CD4-positive, alpha-beta T cell (primary cell): ENCODE data around the gene CTNNA2. TPM values are rescaled to one million over a fixed set of nuclear protein-coding genes. Genes with fewer than 3 reads are reported as not detected.

Source experiments
- ATAC-seq: fragments of 200-7000 bp; cut with Tn5 transposase; one replicate; pipeline ENCODE4 v1.10.0; 2022; ENCODE audit warnings: mild to moderate bottlenecking; ENCODE audit not compliant: poor library complexity
- CTCF ChIA-PET: fragments of 350-600 bp; sonication (Branson Sonifier 250); formaldehyde crosslinking; loops from one replicate; lab custom pipeline; 2021; ENCODE audit warnings: antibody characterized with exemption, inconsistent platforms; lab: Charles Lee
- POLR2A ChIA-PET: fragments of 350-600 bp; sonication (Branson Sonifier 250); formaldehyde crosslinking; loops from one replicate; lab custom pipeline; 2021; ENCODE audit warnings: antibody characterized with exemption, inconsistent platforms; lab: Charles Lee
- DNase-seq, 14 experiments: peaks; one replicate each; pipeline ENCODE4 v3.0.0-alpha.2; 2013 to 2020; ENCODE audit warnings: mixed read lengths in 2 of 14
- H3K27ac ChIP-seq, 2 donors: one replicate each; pipeline versions ENCODE4 v1.5.1 to v1.7.0; 2013; ENCODE audit warnings: low read length in 2 of 2, low read depth in 1 of 2, mild to moderate bottlenecking in 1 of 2
- H3K27me3 ChIP-seq, 2 experiments: 1 replicate in 1 of 2; 2 replicates in 1 of 2; pipeline versions ENCODE4 v1.6.1 to v1.7.0; 2013; ENCODE audit warnings: low read length in 2 of 2, control low read depth in 1 of 2, mild to moderate bottlenecking in 1 of 2, moderate library complexity in 1 of 2; ENCODE audit not compliant: insufficient read depth in 2 of 2, control insufficient read depth in 1 of 2
- H3K36me3 ChIP-seq: one replicate; pipeline ENCODE4 v1.6.1; 2013; ENCODE audit warnings: low read length, control low read depth; ENCODE audit not compliant: insufficient read depth
- H3K4me1 ChIP-seq: one replicate; pipeline ENCODE4 v1.6.1; 2013; ENCODE audit warnings: low read length, control low read depth; ENCODE audit not compliant: insufficient read depth
- H3K4me3 ChIP-seq: one replicate; pipeline ENCODE4 v1.5.1; 2013; ENCODE audit warnings: mild to moderate bottlenecking, low read length, moderate library complexity
- H3K9me3 ChIP-seq, 2 experiments: 1 replicate in 1 of 2; 2 replicates in 1 of 2; pipeline versions ENCODE4 v1.6.1 to v1.7.0; 2013; ENCODE audit warnings: low read length in 2 of 2, mild to moderate bottlenecking in 2 of 2, control low read depth in 1 of 2, moderate library complexity in 1 of 2; ENCODE audit not compliant: control insufficient read depth in 1 of 2, insufficient read depth in 1 of 2
- H3K27ac Mint-ChIP-seq: one replicate; pipeline ENCODE4 v1.8.0; 2020; ENCODE audit warnings: mixed read lengths
- H3K27me3 Mint-ChIP-seq: one replicate; pipeline ENCODE4 v1.8.0; 2021; ENCODE audit warnings: mixed read lengths
- H3K36me3 Mint-ChIP-seq: one replicate; pipeline ENCODE4 v1.8.0; 2021; ENCODE audit warnings: low read depth, mixed read lengths
- H3K4me1 Mint-ChIP-seq: one replicate; pipeline ENCODE4 v1.8.0; 2021; ENCODE audit warnings: low read depth, mixed read lengths
- H3K4me3 Mint-ChIP-seq: one replicate; pipeline ENCODE4 v1.8.0; 2020; ENCODE audit warnings: mild to moderate bottlenecking, mixed read lengths
- H3K9me3 Mint-ChIP-seq: one replicate; pipeline ENCODE4 v1.8.0; 2020; ENCODE audit warnings: mixed read lengths
- intact Hi-C, 2 experiments: fragments of 100-400 bp; cut with DNase I in 1 of 2; cut with micrococcal nuclease in 1 of 2; formaldehyde crosslinking; loops; one replicate each; pipeline versions ENCODE4 v1.15.1 to v1.9.0; 2023 to 2025; cut with DNase I, micrococcal nuclease
- total RNA-seq, 174 experiments: library from RNA in 2 of 174; stranded (reverse) in 2 of 174; gene quantifications; one replicate each; pipeline ENCODE4 v1.2.3 and lab custom pipeline; 2021 to 2026
- TF ChIP-seq, protein P1 (sequence below): fragments of 200-600 bp; IDR thresholded peaks from one replicate; pipeline ENCODE4 v1.8.0; 2022; ENCODE audit warnings: antibody characterized with exemption, mild to moderate bottlenecking

Gene CTNNA2
- total RNA-seq, 2 experiments from 2014 or later = not detected

DNA sequence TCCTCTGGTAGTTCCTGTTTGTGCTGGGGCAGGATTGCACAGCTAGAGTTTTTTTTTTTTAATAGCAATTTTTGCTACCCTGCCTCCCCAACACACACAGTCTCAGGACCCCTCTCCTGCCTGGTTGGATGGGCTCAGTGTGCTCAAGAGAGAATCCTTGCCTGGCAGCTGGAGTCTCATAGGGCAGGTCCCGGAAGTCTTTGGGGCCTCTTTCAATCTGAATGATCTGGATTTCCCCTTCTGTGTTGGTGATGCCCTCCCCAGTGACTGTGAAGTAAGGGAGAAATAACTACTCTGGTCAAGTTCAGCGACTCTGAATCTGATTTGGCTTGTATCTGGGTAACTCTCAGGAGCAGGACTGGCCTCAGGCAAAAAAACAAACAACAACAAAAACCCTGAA is 1012.3 kb downstream of the CTNNA2 start:
- ATAC-seq = no peak
- Mint-ChIP-seq H3K27ac (no peak overlapping the region), H3K4me3 (no peak overlapping the region), H3K4me1 (no peaks in the 10 kb centered on the region), H3K9me3 (no peaks in the 10 kb centered on the region), H3K27me3 (no peaks in the 10 kb centered on the region), H3K36me3 (no peaks in the 10 kb centered on the region)
- ChIA-PET POLR2A (no interaction called here), CTCF (no interaction called here)
- Histone ChIP-seq H3K4me1 (no peaks in the 10 kb centered on the region), H3K27ac (no peak overlapping the region), H3K36me3 (no peaks in the 10 kb centered on the region), H3K27me3 (no peaks in the 10 kb centered on the region), H3K9me3 (peaks cover 0 to 7% of the 10 kb centered on the region in 2 experiments), H3K4me3 (no peak overlapping the region)
- TF ChIP-seq, protein P1, sequence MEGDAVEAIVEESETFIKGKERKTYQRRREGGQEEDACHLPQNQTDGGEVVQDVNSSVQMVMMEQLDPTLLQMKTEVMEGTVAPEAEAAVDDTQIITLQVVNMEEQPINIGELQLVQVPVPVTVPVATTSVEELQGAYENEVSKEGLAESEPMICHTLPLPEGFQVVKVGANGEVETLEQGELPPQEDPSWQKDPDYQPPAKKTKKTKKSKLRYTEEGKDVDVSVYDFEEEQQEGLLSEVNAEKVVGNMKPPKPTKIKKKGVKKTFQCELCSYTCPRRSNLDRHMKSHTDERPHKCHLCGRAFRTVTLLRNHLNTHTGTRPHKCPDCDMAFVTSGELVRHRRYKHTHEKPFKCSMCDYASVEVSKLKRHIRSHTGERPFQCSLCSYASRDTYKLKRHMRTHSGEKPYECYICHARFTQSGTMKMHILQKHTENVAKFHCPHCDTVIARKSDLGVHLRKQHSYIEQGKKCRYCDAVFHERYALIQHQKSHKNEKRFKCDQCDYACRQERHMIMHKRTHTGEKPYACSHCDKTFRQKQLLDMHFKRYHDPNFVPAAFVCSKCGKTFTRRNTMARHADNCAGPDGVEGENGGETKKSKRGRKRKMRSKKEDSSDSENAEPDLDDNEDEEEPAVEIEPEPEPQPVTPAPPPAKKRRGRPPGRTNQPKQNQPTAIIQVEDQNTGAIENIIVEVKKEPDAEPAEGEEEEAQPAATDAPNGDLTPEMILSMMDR = no peak
- no peak for DNase-seq
- intact Hi-C loops = no loop called here

- peaks cover 5% of the 10 kb centered on the region for H3K9me3 Mint-ChIP-seq
- intact Hi-C loops = no loop called here
- H3K27ac Mint-ChIP-seq = no peak overlapping the region
- ChIA-PET CTCF (no interaction called here), POLR2A (no interaction called here)
- DNase-seq (no peak), ATAC-seq (no peak)
- TF ChIP-seq, protein P1 = no peak
- H3K4me3 Mint-ChIP-seq = no peak overlapping the region
- Histone ChIP-seq H3K4me1 (no peaks in the 10 kb centered on the region), H3K36me3 (no peaks in the 10 kb centered on the region), H3K4me3 (no peak overlapping the region), H3K9me3 (peaks cover 0 to 3% of the 10 kb centered on the region in 2 experiments), H3K27ac (no peak overlapping the region), H3K27me3 (no peaks in the 10 kb centered on the region)
- no peaks in the 10 kb centered on the region for H3K36me3 Mint-ChIP-seq
- H3K4me1 Mint-ChIP-seq = no peaks in the 10 kb centered on the region
- no peaks in the 10 kb centered on the region for H3K27me3 Mint-ChIP-seq
Measured at GRCh38 chr2:80527119-80527518, 1014.3 kb downstream of the CTNNA2 start.

DNA sequence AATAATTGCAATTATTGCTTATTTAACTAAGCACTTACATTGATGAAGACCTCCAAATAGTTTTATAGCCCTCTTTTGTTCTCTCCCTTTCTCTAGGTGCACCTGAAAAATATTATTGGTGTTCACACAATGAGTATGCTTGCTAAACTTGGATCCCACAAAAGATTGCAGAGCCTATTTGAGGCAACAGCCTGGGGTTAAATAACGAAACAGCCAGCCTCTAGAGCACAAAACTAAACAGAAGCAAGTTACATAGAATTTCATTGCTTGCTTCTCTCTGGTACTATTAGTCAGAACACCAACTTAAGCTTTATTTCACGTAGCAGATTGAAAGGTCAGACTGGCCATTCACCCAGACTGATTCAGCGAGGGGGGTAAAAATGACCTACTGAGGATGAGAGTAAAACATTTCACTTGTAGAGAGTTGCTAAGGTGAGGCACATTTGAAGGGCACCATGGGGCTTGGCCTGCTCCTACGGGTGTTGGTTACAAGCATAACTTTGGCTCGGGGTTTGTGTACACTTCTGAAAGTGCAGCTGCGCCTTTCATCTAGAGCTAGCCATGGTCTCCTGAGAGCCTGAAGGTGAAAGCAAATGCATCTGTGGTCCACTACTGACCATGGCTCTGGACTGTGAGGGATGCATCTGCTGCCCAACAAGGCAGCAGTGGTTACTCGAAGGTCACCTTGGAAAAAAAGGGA is 1016.8 kb downstream of the CTNNA2 start:
- no peak for DNase-seq
- ATAC-seq = no peak
- H3K4me3 ChIP-seq = no peak overlapping the region
- no peak overlapping the region for H3K27ac ChIP-seq
- H3K9me3 ChIP-seq = no peaks in the 10 kb centered on the region
- no peak overlapping the region for H3K4me3 Mint-ChIP-seq
- POLR2A ChIA-PET = no interaction called here
- no peaks in the 10 kb centered on the region for H3K4me1 ChIP-seq
- CTCF ChIA-PET = no interaction called here
- intact Hi-C loops = no loop called here
- H3K9me3 Mint-ChIP-seq = peaks cover 11% of the 10 kb centered on the region
- no peaks in the 10 kb centered on the region for H3K27me3 Mint-ChIP-seq
- no peaks in the 10 kb centered on the region for H3K36me3 ChIP-seq
- TF ChIP-seq, protein P1 = no peak
- no peak overlapping the region for H3K27ac Mint-ChIP-seq
- no peaks in the 10 kb centered on the region for H3K27me3 ChIP-seq
- no peaks in the 10 kb centered on the region for H3K4me1 Mint-ChIP-seq
- H3K36me3 Mint-ChIP-seq = no peaks in the 10 kb centered on the region
